ENCODE measurements around the gene HTT. TPM values are rescaled to one million over a fixed set of nuclear protein-coding genes. Genes with fewer than 3 reads are reported as not detected.

Gene HTT
- total and polyA plus RNA-seq, 10 of the 15 experiments (the other 5 are each of a cell fraction or from before 2014, with no cell fraction given), result 3.3 to 113 (median 43.3) TPM

GRCh38 chr4:3201718-3202702 lies 127.5 kb downstream of the HTT start (continued):
- TF ChIP-seq ZNF217 (IDR thresholded peaks at IDR 0.05) (no peak), KLF5 (IDR thresholded peaks at IDR 0.05; ENCODE audit: partially characterized antibody) (no peak), TARDBP (IDR thresholded peaks at IDR 0.05; ENCODE audit: borderline replicate concordance) (no peak), IRF5 (IDR thresholded peaks at IDR 0.05; ENCODE audit: borderline replicate concordance) (no peak), STAT3 (IDR thresholded peaks at IDR 0.05; ENCODE audit: low read depth, low read length) (no peak), STAT1 (conservative IDR thresholded peaks at IDR 0.05) (no peak), MTA3 (IDR thresholded peaks at IDR 0.05; ENCODE audit: borderline replicate concordance, low read length) (no peak), NR2C1 (IDR thresholded peaks at IDR 0.05) (no peak), POLR2A (IDR thresholded peaks at IDR 0.05; ENCODE audit: low read depth, low read length) (0 out of 2 replicates have a peak, but pooled peaks have one; percentile 40), MYC (IDR thresholded peaks at IDR 0.05; ENCODE audit: insufficient read depth, insufficient read length, insufficient replicate concordance, low read length, severe bottlenecking) (no peak), SMC3 (IDR thresholded peaks at IDR 0.05; ENCODE audit: borderline replicate concordance, low read length) (no peak), RUNX3 (IDR thresholded peaks at IDR 0.05; ENCODE audit: low read length) (peak; percentile 71), ZSCAN29 (IDR thresholded peaks at IDR 0.05) (no peak), MEF2B (IDR thresholded peaks at IDR 0.05; ENCODE audit: partially characterized antibody, poor library complexity, severe bottlenecking) (no peak), REST (IDR thresholded peaks at IDR 0.05; ENCODE audit: low read depth, low read length) (no peak), SREBF1 (IDR thresholded peaks at IDR 0.05; ENCODE audit: low read length) (no peak), E2F4 (IDR thresholded peaks at IDR 0.05; ENCODE audit: low read depth, low read length) (no peak), ELK1 (IDR thresholded peaks at IDR 0.05; ENCODE audit: low read depth, low read length) (no peak), HCFC1 (IDR thresholded peaks at IDR 0.05; ENCODE audit: low read length) (no peak), RAD51 (IDR thresholded peaks at IDR 0.05) (no peak), SMAD1 (IDR thresholded peaks at IDR 0.05; ENCODE audit: low read depth, partially characterized antibody) (no peak), PBX3 (IDR thresholded peaks at IDR 0.05; ENCODE audit: insufficient replicate concordance, low read depth, low read length) (peak; percentile 25), KDM1A (IDR thresholded peaks at IDR 0.05; ENCODE audit: borderline replicate concordance) (no peak)

Data from GM12878 (cell line).